OCI-LY1 (cell line): ENCODE measurements around the gene CDH13.

ENCODE experiments used
- H2AFZ ChIP-seq: fragments of 200-600 bp; sonication (generic), shearing (Covaris generic); 2 replicates; pipeline ENCODE4 v1.6.0; 2014; ENCODE audit warnings: antibody characterized with exemption, mild to moderate bottlenecking, low read length
- H3F3A ChIP-seq: fragments of 200-600 bp; sonication (generic), shearing (Covaris generic); 2 replicates; pipeline ENCODE4 v1.6.0; 2014; ENCODE audit warnings: mild to moderate bottlenecking, antibody characterized with exemption, low read length, moderate library complexity; ENCODE audit not compliant: insufficient read depth
- H3K27ac ChIP-seq: fragments of 200-600 bp; sonication (generic); 2 replicates; pipeline ENCODE4 v1.5.1; 2014; ENCODE audit warnings: low read length, mixed run types, mild to moderate bottlenecking, low read depth; ENCODE audit not compliant: poor library complexity, severe bottlenecking
- H3K27me3 ChIP-seq: fragments of 200-600 bp; sonication (generic); 2 replicates; pipeline ENCODE4 v1.6.0; 2014; ENCODE audit warnings: antibody characterized with exemption, mild to moderate bottlenecking, low read length, moderate library complexity; ENCODE audit not compliant: insufficient read depth
- H3K36me3 ChIP-seq: fragments of 200-600 bp; sonication (generic); 2 replicates; pipeline ENCODE4 v1.6.1; 2014; ENCODE audit warnings: mild to moderate bottlenecking, antibody characterized with exemption, low read length, moderate library complexity, mixed read lengths; ENCODE audit not compliant: insufficient read depth
- H3K4me1 ChIP-seq: fragments of 200-600 bp; sonication (generic); 2 replicates; pipeline ENCODE4 v1.5.1; 2014; ENCODE audit warnings: mild to moderate bottlenecking, low read length, moderate library complexity; ENCODE audit not compliant: insufficient read depth, severe bottlenecking
- H3K4me2 ChIP-seq: fragments of 200-600 bp; sonication (generic), shearing (Covaris generic); 2 replicates; pipeline ENCODE4 v1.6.1; 2014; ENCODE audit warnings: low read length
- H3K4me3 ChIP-seq: fragments of 200-600 bp; sonication (generic); 2 replicates; pipeline ENCODE4 v1.5.1; 2014; ENCODE audit warnings: low read length, low read depth, mild to moderate bottlenecking, mixed read lengths; ENCODE audit not compliant: poor library complexity, severe bottlenecking
- H3K79me2 ChIP-seq: fragments of 200-600 bp; shearing (Covaris generic); 2 replicates; pipeline ENCODE4 v1.6.1; 2016; ENCODE audit warnings: mixed run types, low read length, mixed read lengths; ENCODE audit not compliant: insufficient read depth
- H3K9ac ChIP-seq: fragments of 200-600 bp; sonication (generic), shearing (Covaris generic); 2 replicates; pipeline ENCODE4 v1.6.1; 2014; ENCODE audit warnings: mild to moderate bottlenecking, low read length, mixed read lengths
- H3K9me2 ChIP-seq: fragments of 200-600 bp; sonication (generic), shearing (Covaris generic); 2 replicates; pipeline ENCODE4 v1.6.1; 2014; ENCODE audit warnings: low read depth, mild to moderate bottlenecking, low read length, mixed read lengths
- H3K9me3 ChIP-seq: fragments of 200-600 bp; shearing (Covaris generic); 2 replicates; pipeline ENCODE4 v1.6.1; 2014; ENCODE audit warnings: low read length, mixed read lengths
- H4K20me1 ChIP-seq: fragments of 200-600 bp; sonication (generic), shearing (Covaris generic); 2 replicates; pipeline ENCODE4 v1.6.0; 2016; ENCODE audit warnings: mild to moderate bottlenecking, low read length; ENCODE audit not compliant: insufficient read depth
- EZH2 ChIP-seq: fragments of 200-600 bp; sonication (generic), shearing (Covaris generic); IDR thresholded peaks from 2 replicates; pipeline ENCODE4 v1.8.0; 2017; ENCODE audit warnings: borderline replicate concordance, mixed run types, mild to moderate bottlenecking, antibody characterized with exemption, low read length, moderate library complexity, mixed read lengths
- TF ChIP-seq, protein P1 (sequence below): fragments of 200-600 bp; sonication (generic), shearing (Covaris generic); IDR thresholded peaks from 2 replicates; pipeline ENCODE4 v1.5.1; 2017; ENCODE audit warnings: mild to moderate bottlenecking, antibody characterized with exemption, low read length, moderate library complexity, mixed read lengths

Gene CDH13

DNA sequence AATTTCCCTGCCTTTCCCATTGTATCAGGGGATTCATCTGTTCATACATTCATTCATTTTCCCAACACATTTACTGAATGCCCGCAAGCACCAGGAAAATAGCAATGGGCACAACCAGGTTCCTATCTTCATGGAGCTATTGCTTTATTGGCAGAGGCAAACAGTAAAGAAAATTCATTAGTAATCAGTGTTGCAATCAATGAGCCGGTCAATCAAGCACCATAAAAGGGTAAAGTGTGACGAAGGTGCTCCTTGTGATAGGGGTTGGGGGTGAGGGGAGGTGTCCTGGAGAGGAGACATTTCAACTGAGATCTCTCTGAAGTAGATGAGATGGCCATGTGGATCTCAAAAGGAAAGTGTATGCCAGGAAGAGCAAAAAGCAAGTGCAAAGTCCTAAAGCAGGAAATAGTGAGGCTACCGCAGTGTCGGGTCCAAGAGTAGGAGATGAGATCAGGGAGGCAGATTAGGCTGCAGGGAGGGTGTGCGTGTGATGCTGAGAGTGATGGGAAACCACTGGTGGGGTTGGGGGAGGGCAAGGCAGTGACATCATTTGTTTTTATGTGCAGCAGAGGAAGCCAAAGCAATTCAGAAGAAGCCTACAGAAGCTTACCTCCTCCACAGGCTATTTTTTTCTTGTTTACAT, 28.4 kb downstream of the CDH13 start:
- Histone ChIP-seq H3K9ac (no peak overlapping the region; the same call in 1 of the 2 replicates), H3K36me3 (no peaks in the 10 kb centered on the region), H4K20me1 (no peaks in the 10 kb centered on the region), H3K4me3 (peak overlapping the region; percentile 8), H3K9me2 (no peaks in the 10 kb centered on the region), H3F3A (no peaks in the 10 kb centered on the region), H2AFZ (peak overlapping the region; percentile 16; the same call in 1 of the 2 replicates), H3K79me2 (no peaks in the 10 kb centered on the region), H3K4me2 (peak overlapping the region; percentile 41), H3K27ac (peak overlapping the region; percentile 89), H3K9me3 (no peaks in the 10 kb centered on the region), H3K4me1 (peaks cover 56% of the 10 kb centered on the region), H3K27me3 (no peaks in the 10 kb centered on the region)
- TF ChIP-seq, protein P1, sequence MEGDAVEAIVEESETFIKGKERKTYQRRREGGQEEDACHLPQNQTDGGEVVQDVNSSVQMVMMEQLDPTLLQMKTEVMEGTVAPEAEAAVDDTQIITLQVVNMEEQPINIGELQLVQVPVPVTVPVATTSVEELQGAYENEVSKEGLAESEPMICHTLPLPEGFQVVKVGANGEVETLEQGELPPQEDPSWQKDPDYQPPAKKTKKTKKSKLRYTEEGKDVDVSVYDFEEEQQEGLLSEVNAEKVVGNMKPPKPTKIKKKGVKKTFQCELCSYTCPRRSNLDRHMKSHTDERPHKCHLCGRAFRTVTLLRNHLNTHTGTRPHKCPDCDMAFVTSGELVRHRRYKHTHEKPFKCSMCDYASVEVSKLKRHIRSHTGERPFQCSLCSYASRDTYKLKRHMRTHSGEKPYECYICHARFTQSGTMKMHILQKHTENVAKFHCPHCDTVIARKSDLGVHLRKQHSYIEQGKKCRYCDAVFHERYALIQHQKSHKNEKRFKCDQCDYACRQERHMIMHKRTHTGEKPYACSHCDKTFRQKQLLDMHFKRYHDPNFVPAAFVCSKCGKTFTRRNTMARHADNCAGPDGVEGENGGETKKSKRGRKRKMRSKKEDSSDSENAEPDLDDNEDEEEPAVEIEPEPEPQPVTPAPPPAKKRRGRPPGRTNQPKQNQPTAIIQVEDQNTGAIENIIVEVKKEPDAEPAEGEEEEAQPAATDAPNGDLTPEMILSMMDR, result no peak
- TF ChIP-seq EZH2, result no peak

DNA sequence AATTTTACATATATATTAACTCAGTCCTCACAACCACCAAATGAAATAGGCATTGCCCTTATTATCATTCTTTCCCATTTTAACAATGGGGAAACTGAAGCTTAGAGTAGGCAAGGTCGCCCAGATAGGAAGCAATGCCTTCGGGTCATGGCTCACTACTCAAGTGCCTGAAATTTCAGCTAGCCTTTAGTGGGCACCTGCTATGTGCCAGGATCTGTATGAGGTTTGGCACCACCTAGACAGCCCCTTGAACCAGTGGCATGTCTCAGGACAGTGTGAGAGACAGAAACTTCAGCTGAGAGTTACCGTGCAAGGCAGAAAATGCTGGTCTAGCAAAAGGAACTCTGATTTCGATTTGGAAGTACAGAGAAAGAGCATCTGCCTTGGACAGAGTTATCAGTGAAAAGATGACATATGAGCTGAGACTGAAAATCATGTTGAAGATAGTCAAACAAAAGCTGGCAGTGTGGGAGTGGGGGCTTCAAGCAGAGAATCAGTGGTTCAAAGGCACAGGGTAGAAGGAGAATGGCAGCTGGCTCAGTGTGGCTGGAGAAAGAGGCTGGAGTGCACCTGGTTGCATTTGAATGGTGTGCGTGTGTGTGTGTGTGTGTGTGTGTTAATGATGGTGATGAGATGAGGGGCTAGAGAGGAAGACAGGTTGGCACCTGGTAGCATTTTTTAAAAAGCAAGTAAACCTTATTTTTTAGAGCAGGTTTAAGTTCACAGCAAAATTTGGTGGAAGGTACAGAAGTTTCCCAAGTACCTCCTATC, 29.1 kb downstream of the CDH13 start:
- no peaks in the 10 kb centered on the region for H3K9me3 ChIP-seq
- H3K79me2 ChIP-seq, result no peaks in the 10 kb centered on the region
- no peak overlapping the region for H3K9ac ChIP-seq
- H3F3A ChIP-seq, result no peaks in the 10 kb centered on the region
- H4K20me1 ChIP-seq, result no peaks in the 10 kb centered on the region
- H3K36me3 ChIP-seq, result no peaks in the 10 kb centered on the region
- no peaks in the 10 kb centered on the region for H3K9me2 ChIP-seq
- H3K4me3 ChIP-seq, result no peak overlapping the region
- peak overlapping the region; percentile 89 for H3K27ac ChIP-seq
- no peaks in the 10 kb centered on the region for H3K27me3 ChIP-seq
- H3K4me1 ChIP-seq, result peaks cover 56% of the 10 kb centered on the region
- H3K4me2 ChIP-seq, result peak overlapping the region; percentile 41
- H2AFZ ChIP-seq, result no peak overlapping the region
- TF ChIP-seq, protein P1, result no peak
- TF ChIP-seq EZH2, result no peak

DNA sequence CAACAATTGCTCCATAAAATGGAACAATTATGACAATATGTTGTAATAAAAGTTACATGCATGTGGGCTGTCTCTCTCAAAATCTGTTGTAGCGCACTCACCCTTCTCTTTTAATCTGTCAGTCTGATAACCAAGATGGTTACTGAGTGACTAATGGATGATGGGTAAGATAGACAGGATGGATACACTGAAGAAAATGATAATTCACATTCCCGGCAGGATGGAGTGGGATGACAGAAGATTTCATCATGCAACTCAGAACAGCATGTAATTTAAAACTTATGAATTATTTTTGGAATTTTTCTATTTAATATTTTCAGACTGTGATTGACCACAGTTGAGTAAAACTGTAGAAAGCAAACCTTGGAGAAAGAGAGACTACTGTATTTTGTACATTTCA, 30.5 kb downstream of the CDH13 start:
- Histone ChIP-seq H3K36me3 (no peaks in the 10 kb centered on the region), H3K9me3 (no peaks in the 10 kb centered on the region), H3F3A (no peaks in the 10 kb centered on the region), H3K4me1 (peaks cover 44% of the 10 kb centered on the region), H3K79me2 (no peaks in the 10 kb centered on the region), H3K27me3 (0 out of 2 replicates have a peak, but pooled peaks cover 3% of the 10 kb centered on the region), H3K9ac (no peak overlapping the region), H3K27ac (no peak overlapping the region), H3K4me3 (no peak overlapping the region), H3K9me2 (no peaks in the 10 kb centered on the region), H3K4me2 (no peak overlapping the region), H4K20me1 (no peaks in the 10 kb centered on the region), H2AFZ (no peak overlapping the region)
- TF ChIP-seq, protein P1, result no peak
